OCI-LY7 (cell line): ENCODE results near the gene ZNF396.

Experiments
- EZH2phosphoT487 ChIP-seq: fragments of 200-600 bp; sonication (generic); IDR thresholded peaks from 2 replicates; pipeline ENCODE4 v1.6.1; 2018; ENCODE audit warnings: low read depth, borderline replicate concordance, mild to moderate bottlenecking, mixed run types, antibody characterized with exemption, low read length, moderate library complexity, mixed read lengths
- TF ChIP-seq, protein P1 (sequence below): fragments of 200-600 bp; sonication (generic); conservative IDR thresholded peaks from 2 replicates; pipeline ENCODE4 v1.5.1; 2014; ENCODE audit warnings: mild to moderate bottlenecking, antibody characterized with exemption, low read length, moderate library complexity, mixed read lengths

DNA sequence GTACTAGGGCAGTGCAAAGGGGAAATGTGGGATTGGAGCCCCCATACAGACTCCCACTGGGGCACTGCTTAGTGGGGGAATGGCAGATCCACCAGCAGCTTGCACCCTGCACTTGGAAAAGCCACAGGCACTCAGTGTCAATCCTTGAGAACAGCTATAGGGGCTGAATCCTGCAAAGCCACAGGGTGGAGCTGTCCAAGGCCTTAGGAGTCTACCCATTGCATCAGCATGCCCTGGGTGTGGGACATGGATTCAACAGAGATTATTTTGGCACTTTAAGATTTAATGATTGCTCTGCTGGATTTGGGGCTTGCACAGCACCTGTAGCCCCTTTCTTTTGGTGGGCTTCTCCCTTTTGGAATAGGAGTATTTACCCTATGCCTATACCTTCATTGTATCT, 24.4 kb downstream of the ZNF396 start:
- TF ChIP-seq, protein P1, sequence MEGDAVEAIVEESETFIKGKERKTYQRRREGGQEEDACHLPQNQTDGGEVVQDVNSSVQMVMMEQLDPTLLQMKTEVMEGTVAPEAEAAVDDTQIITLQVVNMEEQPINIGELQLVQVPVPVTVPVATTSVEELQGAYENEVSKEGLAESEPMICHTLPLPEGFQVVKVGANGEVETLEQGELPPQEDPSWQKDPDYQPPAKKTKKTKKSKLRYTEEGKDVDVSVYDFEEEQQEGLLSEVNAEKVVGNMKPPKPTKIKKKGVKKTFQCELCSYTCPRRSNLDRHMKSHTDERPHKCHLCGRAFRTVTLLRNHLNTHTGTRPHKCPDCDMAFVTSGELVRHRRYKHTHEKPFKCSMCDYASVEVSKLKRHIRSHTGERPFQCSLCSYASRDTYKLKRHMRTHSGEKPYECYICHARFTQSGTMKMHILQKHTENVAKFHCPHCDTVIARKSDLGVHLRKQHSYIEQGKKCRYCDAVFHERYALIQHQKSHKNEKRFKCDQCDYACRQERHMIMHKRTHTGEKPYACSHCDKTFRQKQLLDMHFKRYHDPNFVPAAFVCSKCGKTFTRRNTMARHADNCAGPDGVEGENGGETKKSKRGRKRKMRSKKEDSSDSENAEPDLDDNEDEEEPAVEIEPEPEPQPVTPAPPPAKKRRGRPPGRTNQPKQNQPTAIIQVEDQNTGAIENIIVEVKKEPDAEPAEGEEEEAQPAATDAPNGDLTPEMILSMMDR, result no peak
- TF ChIP-seq EZH2phosphoT487, result no peak
